GM19328 (cell line): ENCODE measurements around the gene MTMR2.

Source experiments
- ATAC-seq: cut with Tn5 transposase; IDR thresholded peaks from one replicate; pipeline ENCODE4 v1.9.1; 2021; ENCODE audit warnings: mild to moderate bottlenecking, moderate library complexity; ENCODE audit not compliant: unreplicated experiment

Gene MTMR2

GRCh38 chr11:95918720-95919119 is 5.2 kb downstream of the MTMR2 start:
- no peak for ATAC-seq

GRCh38 chr11:95918056-95918455 is 5.9 kb downstream of the MTMR2 start:
- ATAC-seq: no peak

GRCh38 chr11:95917193-95918036 is 6.5 kb downstream of the MTMR2 start:
- no peak for ATAC-seq

GRCh38 chr11:95916049-95916448 is 7.9 kb downstream of the MTMR2 start:
- no peak for ATAC-seq

- ATAC-seq: no peak
These were observed 8.9 kb downstream of the MTMR2 start for GRCh38 chr11:95915051-95915450.

- no peak for ATAC-seq
These were observed 9.9 kb downstream of the MTMR2 start for GRCh38 chr11:95913830-95914615.

GRCh38 chr11:95912902-95913560 is 10.9 kb downstream of the MTMR2 start:
- no peak for ATAC-seq

- ATAC-seq: no peak
These were observed 12.5 kb downstream of the MTMR2 start for GRCh38 chr11:95911369-95911759.

- ATAC-seq: no peak
These were observed 13.1 kb downstream of the MTMR2 start for GRCh38 chr11:95910638-95911368.

- ATAC-seq: no peak
These were observed 15.1 kb downstream of the MTMR2 start for GRCh38 chr11:95908826-95909225.

GRCh38 chr11:95907476-95907875 is 16.4 kb downstream of the MTMR2 start:
- no peak for ATAC-seq

- ATAC-seq: no peak
These were observed 19.8 kb downstream of the MTMR2 start for GRCh38 chr11:95904009-95904650.

GRCh38 chr11:95898782-95899181 is 25.1 kb downstream of the MTMR2 start:
- no peak for ATAC-seq

- no peak for ATAC-seq
These were observed 26.2 kb downstream of the MTMR2 start for GRCh38 chr11:95897731-95898130.

GRCh38 chr11:95895815-95896214 is 28.1 kb downstream of the MTMR2 start:
- no peak for ATAC-seq

- no peak for ATAC-seq
These were observed 30.9 kb downstream of the MTMR2 start for GRCh38 chr11:95892892-95893570.

GRCh38 chr11:95892492-95892891 is 31.4 kb downstream of the MTMR2 start:
- ATAC-seq: no peak

- no peak for ATAC-seq
These were observed 32.3 kb downstream of the MTMR2 start for GRCh38 chr11:95891423-95892170.

GRCh38 chr11:95888852-95889251 is 35.1 kb downstream of the MTMR2 start:
- no peak for ATAC-seq
